A673 (cell line): ENCODE measurements around the gene CLCN4.

Experiments used
- EZH2 ChIP-seq: fragments of 200-600 bp; sonication (generic); IDR thresholded peaks from 2 replicates; pipeline ENCODE4 v1.6.1; 2017; ENCODE audit warnings: borderline replicate concordance, low read depth, mild to moderate bottlenecking, mixed read lengths, antibody characterized with exemption, low read length; ENCODE audit not compliant: poor library complexity, severe bottlenecking
- TF ChIP-seq, protein P1 (sequence below): fragments of 300-800, 200-600 bp; sonication (generic); conservative IDR thresholded peaks from 2 replicates; pipeline ENCODE4 v1.5.1; 2017; ENCODE audit warnings: low read depth, mild to moderate bottlenecking, antibody characterized with exemption, low read length, moderate library complexity, mixed read lengths

DNA sequence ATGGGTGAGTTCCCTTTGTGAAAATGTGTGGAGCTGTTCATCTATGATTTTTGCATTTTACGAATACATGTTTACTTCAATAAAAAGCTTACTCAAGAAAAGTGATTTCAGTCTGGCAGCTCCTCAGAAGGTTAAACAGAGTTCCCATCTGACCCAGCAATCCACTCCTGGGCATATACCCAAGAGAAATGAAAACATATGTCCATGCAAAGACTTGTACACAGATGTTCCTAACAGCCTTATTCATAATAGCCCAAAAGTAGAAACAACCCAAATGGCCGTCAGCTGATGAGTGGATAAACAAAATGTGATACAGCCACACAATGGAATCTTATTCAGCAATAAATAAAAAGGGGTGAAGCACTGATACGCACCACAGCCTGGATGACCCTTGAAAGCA, 20.8 kb downstream of the CLCN4 start:
- TF ChIP-seq, protein P1, sequence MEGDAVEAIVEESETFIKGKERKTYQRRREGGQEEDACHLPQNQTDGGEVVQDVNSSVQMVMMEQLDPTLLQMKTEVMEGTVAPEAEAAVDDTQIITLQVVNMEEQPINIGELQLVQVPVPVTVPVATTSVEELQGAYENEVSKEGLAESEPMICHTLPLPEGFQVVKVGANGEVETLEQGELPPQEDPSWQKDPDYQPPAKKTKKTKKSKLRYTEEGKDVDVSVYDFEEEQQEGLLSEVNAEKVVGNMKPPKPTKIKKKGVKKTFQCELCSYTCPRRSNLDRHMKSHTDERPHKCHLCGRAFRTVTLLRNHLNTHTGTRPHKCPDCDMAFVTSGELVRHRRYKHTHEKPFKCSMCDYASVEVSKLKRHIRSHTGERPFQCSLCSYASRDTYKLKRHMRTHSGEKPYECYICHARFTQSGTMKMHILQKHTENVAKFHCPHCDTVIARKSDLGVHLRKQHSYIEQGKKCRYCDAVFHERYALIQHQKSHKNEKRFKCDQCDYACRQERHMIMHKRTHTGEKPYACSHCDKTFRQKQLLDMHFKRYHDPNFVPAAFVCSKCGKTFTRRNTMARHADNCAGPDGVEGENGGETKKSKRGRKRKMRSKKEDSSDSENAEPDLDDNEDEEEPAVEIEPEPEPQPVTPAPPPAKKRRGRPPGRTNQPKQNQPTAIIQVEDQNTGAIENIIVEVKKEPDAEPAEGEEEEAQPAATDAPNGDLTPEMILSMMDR = no peak
- no peak for TF ChIP-seq EZH2
